SU-DHL-6 (cell line): ENCODE measurements around the gene TH.
"Not testable (repeated sequence)": the region's sequence is repeated elsewhere in the genome, so short reads cannot be mapped to it uniquely, and the experiment has no call there.

Experiments used
- H2AFZ ChIP-seq: fragments of 200-600 bp; sonication (generic); 2 replicates; pipeline ENCODE4 v1.6.1; 2014; ENCODE audit warnings: low read depth, mild to moderate bottlenecking, moderate library complexity, mixed read lengths, antibody characterized with exemption, low read length; ENCODE audit not compliant: severe bottlenecking
- H3F3A ChIP-seq: fragments of 200-600 bp; shearing (Covaris generic); 2 replicates; pipeline ENCODE4 v1.6.0; 2016; ENCODE audit warnings: antibody characterized with exemption, mild to moderate bottlenecking; ENCODE audit not compliant: insufficient read depth
- H3K27ac ChIP-seq: fragments of 200-600 bp; sonication (generic); 2 replicates; pipeline ENCODE4 v1.5.1; 2016; ENCODE audit warnings: low read depth, mild to moderate bottlenecking, low read length, moderate library complexity, mixed read lengths
- H3K27me3 ChIP-seq: fragments of 200-600 bp; sonication (generic), shearing (Covaris generic); 2 replicates; pipeline ENCODE4 v1.6.0; 2014; ENCODE audit warnings: mild to moderate bottlenecking, low read length
- H3K36me3 ChIP-seq: fragments of 200-600 bp; sonication (generic); 2 replicates; pipeline ENCODE4 v1.6.1; 2014; ENCODE audit warnings: mild to moderate bottlenecking, low read length, mixed read lengths
- H3K4me2 ChIP-seq: fragments of 300-600, 200-600 bp; shearing (Covaris generic), sonication (generic); 2 replicates; pipeline ENCODE4 v1.6.0; 2014; ENCODE audit warnings: low read length, low read depth, mild to moderate bottlenecking; ENCODE audit not compliant: poor library complexity, severe bottlenecking
- H3K4me3 ChIP-seq: fragments of 200-600 bp; sonication (generic); 2 replicates; pipeline ENCODE4 v1.5.1; 2014; ENCODE audit warnings: antibody characterized with exemption, low read length, mild to moderate bottlenecking, mixed read lengths; ENCODE audit not compliant: insufficient read depth, poor library complexity, severe bottlenecking
- H3K79me2 ChIP-seq: fragments of 200-600 bp; sonication (generic); 2 replicates; pipeline ENCODE4 v1.6.1; 2014; ENCODE audit warnings: mild to moderate bottlenecking, low read length, moderate library complexity; ENCODE audit not compliant: insufficient read depth
- H3K9ac ChIP-seq: fragments of 200-600 bp; sonication (generic); 2 replicates; pipeline ENCODE4 v1.7.0; 2014; ENCODE audit warnings: mild to moderate bottlenecking, low read length
- H3K9me2 ChIP-seq: fragments of 200-600 bp; sonication (generic); replicated peaks from 2 replicates; pipeline ENCODE4 v1.6.1; 2014; ENCODE audit warnings: low read length; ENCODE audit not compliant: insufficient read depth
- H3K9me3 ChIP-seq: fragments of 200-600 bp; sonication (generic); 2 replicates; pipeline ENCODE4 v1.6.1; 2014; ENCODE audit warnings: low read length, mixed read lengths; ENCODE audit not compliant: insufficient read depth
- H4K20me1 ChIP-seq: fragments of 200-600 bp; sonication (generic); 2 replicates; pipeline ENCODE4 v1.6.1; 2014; ENCODE audit warnings: low read depth, mild to moderate bottlenecking, antibody characterized with exemption, low read length, moderate library complexity, mixed read lengths
- CTCF ChIP-seq: fragments of 200-600 bp; sonication (generic); IDR thresholded peaks from one replicate; pipeline ENCODE4 v1.5.1; 2017; ENCODE audit warnings: antibody characterized with exemption, mild to moderate bottlenecking, low read length, moderate library complexity; ENCODE audit not compliant: insufficient read depth, poor library complexity, severe bottlenecking
- EZH2phosphoT487 ChIP-seq: fragments of 200-600 bp; sonication (generic), shearing (Covaris generic); conservative IDR thresholded peaks from 2 replicates; pipeline ENCODE4 v1.6.1; 2018; ENCODE audit warnings: mild to moderate bottlenecking, antibody characterized with exemption, low read length, moderate library complexity, mixed read lengths

Gene TH

GRCh38 chr11:2180347-2180746 is 8.7 kb upstream of the TH start:
- Histone ChIP-seq H4K20me1 (no peaks in the 10 kb centered on the region), H3F3A (no peaks in the 10 kb centered on the region), H3K9me2 (no peaks in the 10 kb centered on the region), H3K9ac (no peak overlapping the region), H3K4me2 (no peak overlapping the region), H3K4me3 (no peak overlapping the region), H3K79me2 (no peaks in the 10 kb centered on the region), H3K27ac (no peak overlapping the region), H2AFZ (no peak overlapping the region), H3K36me3 (no peaks in the 10 kb centered on the region), H3K9me3 (no peaks in the 10 kb centered on the region), H3K27me3 (no peaks in the 10 kb centered on the region)
- no peak for TF ChIP-seq CTCF
- TF ChIP-seq EZH2phosphoT487: no peak

GRCh38 chr11:2179516-2179915 is 7.9 kb upstream of the TH start:
- no peaks in the 10 kb centered on the region for H3K79me2 ChIP-seq
- no peak overlapping the region for H3K4me2 ChIP-seq
- no peaks in the 10 kb centered on the region for H3K36me3 ChIP-seq
- H4K20me1 ChIP-seq: no peaks in the 10 kb centered on the region
- H3K27ac ChIP-seq: no peak overlapping the region
- H3K9me3 ChIP-seq: no peaks in the 10 kb centered on the region
- H3F3A ChIP-seq: no peaks in the 10 kb centered on the region
- TF ChIP-seq EZH2phosphoT487: no peak
- TF ChIP-seq CTCF: no peak
- no peaks in the 10 kb centered on the region for H3K27me3 ChIP-seq
- no peaks in the 10 kb centered on the region for H3K9me2 ChIP-seq
- H2AFZ ChIP-seq: no peak overlapping the region
- no peak overlapping the region for H3K4me3 ChIP-seq
- no peak overlapping the region for H3K9ac ChIP-seq

- H3K4me3 ChIP-seq: no peak overlapping the region
- no peak overlapping the region for H2AFZ ChIP-seq
- no peaks in the 10 kb centered on the region for H3K9me2 ChIP-seq
- H3K27ac ChIP-seq: no peak overlapping the region
- H3K4me2 ChIP-seq: no peak overlapping the region
- H4K20me1 ChIP-seq: no peaks in the 10 kb centered on the region
- H3K27me3 ChIP-seq: no peaks in the 10 kb centered on the region
- no peaks in the 10 kb centered on the region for H3F3A ChIP-seq
- H3K9me3 ChIP-seq: no peaks in the 10 kb centered on the region
- no peak overlapping the region for H3K9ac ChIP-seq
- TF ChIP-seq EZH2phosphoT487: no peak
- no peak for TF ChIP-seq CTCF
- no peaks in the 10 kb centered on the region for H3K36me3 ChIP-seq
- H3K79me2 ChIP-seq: no peaks in the 10 kb centered on the region
These were observed 7.4 kb upstream of the TH start for GRCh38 chr11:2178906-2179494.

- H4K20me1 ChIP-seq, H3K36me3 ChIP-seq, H2AFZ ChIP-seq, H3K27ac ChIP-seq, H3K9ac ChIP-seq, H3K9me3 ChIP-seq, H3K4me3 ChIP-seq, H3K79me2 ChIP-seq, H3K4me2 ChIP-seq, H3K27me3 ChIP-seq, H3F3A ChIP-seq, H3K9me2 ChIP-seq: not testable (repeated sequence)
These were observed 6.6 kb upstream of the TH start for GRCh38 chr11:2178055-2178773.
